ENCODE data around the gene CAMK1G. TPM values are rescaled to one million over a fixed set of nuclear protein-coding genes. Genes with fewer than 3 reads are reported as not detected.

Gene CAMK1G
- total RNA-seq, 1 experiment from 2014 or later, result 21.2 TPM

DNA sequence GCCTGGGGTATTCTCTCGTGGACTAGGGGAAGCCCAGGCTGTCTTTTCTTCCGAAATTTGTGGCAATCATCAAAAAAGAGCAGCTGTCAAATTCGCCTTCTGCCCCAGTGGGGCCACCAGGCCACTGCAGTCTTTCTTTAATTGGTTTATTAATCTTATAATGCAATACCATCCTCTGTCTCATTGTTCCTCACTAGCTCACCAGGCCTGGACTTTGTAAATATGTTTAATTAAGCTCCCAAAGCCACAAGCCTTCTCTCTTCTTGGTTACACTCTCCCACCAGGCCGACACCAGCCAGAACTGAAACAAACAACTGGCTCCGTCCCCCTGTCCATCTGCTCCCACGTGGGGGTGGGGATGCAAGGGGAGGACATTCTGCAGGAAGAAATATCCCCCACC is 22.0 kb upstream of the CAMK1G start:
- Histone ChIP-seq H3K36me3 (ENCODE audit: insufficient read depth, low read length, poor library complexity, severe bottlenecking) (no peaks in the 10 kb centered on the region), H3K27ac (ENCODE audit: low read depth, low read length, poor library complexity, severe bottlenecking) (no peak overlapping the region), H3K27me3 (replicated peaks; ENCODE audit: insufficient read depth, low read depth, low read length, poor library complexity) (no peaks in the 10 kb centered on the region), H3K4me3 (ENCODE audit: low read depth, low read length, poor library complexity, severe bottlenecking) (no peak overlapping the region), H3K9me3 (ENCODE audit: low read depth, low read length, poor library complexity, severe bottlenecking) (no peaks in the 10 kb centered on the region), H3K4me1 (ENCODE audit: insufficient read depth, low read length, poor library complexity, severe bottlenecking) (peaks cover 6% of the 10 kb centered on the region)
- ChIA-PET CTCF (no interaction called here), POLR2A (ENCODE audit: low non-redundant PET) (no interaction called here)
- DNase-seq (ENCODE audit: low spot score), result no peak
- no TSS peak for BruUV-seq (replicated peaks)
- intact Hi-C loops (cut with micrococcal nuclease; ENCODE audit: unreplicated experiment), result loop anchor here (10.0 kb wide), 1 partner anchor 317 kb away; no protein-coding TSS in a partner anchor
- TF ChIP-seq EZH2 (IDR thresholded peaks at IDR 0.05; ENCODE audit: borderline replicate concordance, low read depth, low read length, poor library complexity, severe bottlenecking), result no peak
- TF ChIP-seq, protein P1, sequence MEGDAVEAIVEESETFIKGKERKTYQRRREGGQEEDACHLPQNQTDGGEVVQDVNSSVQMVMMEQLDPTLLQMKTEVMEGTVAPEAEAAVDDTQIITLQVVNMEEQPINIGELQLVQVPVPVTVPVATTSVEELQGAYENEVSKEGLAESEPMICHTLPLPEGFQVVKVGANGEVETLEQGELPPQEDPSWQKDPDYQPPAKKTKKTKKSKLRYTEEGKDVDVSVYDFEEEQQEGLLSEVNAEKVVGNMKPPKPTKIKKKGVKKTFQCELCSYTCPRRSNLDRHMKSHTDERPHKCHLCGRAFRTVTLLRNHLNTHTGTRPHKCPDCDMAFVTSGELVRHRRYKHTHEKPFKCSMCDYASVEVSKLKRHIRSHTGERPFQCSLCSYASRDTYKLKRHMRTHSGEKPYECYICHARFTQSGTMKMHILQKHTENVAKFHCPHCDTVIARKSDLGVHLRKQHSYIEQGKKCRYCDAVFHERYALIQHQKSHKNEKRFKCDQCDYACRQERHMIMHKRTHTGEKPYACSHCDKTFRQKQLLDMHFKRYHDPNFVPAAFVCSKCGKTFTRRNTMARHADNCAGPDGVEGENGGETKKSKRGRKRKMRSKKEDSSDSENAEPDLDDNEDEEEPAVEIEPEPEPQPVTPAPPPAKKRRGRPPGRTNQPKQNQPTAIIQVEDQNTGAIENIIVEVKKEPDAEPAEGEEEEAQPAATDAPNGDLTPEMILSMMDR (conservative IDR thresholded peaks at IDR 0.05; ENCODE audit: low read depth, low read length), result no peak

DNA sequence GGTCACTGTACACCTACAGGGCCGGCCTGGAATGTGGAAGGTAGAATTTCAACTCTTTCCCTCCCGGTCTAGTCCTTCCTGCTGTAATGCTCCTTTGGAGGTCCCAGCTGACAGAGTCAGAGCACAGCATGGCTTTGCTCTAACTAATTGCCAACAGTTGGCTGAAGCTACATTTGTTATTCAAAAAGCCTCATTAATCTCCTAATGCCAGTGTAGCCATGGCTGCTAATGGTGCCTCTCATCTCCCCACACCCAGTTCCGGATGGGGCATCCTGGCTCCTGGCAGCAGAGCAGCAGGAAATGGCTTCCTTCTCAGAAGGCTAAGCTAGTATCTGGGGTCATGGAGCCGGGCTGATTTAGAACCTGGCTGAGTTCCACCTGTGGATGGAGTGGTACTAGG is 18.7 kb upstream of the CAMK1G start:
- H3K27me3 ChIP-seq (replicated peaks; ENCODE audit: insufficient read depth, low read depth, low read length, poor library complexity), result no peaks in the 10 kb centered on the region
- TF ChIP-seq, protein P1 (conservative IDR thresholded peaks at IDR 0.05; ENCODE audit: low read depth, low read length), result no peak
- TF ChIP-seq EZH2 (IDR thresholded peaks at IDR 0.05; ENCODE audit: borderline replicate concordance, low read depth, low read length, poor library complexity, severe bottlenecking), result no peak
- DNase-seq (ENCODE audit: low spot score), result peak; percentile 34
- intact Hi-C loops (cut with micrococcal nuclease; ENCODE audit: unreplicated experiment), result loop anchor here (10.0 kb wide), 1 partner anchor 320 kb away; no protein-coding TSS in a partner anchor
- H3K36me3 ChIP-seq (ENCODE audit: insufficient read depth, low read length, poor library complexity, severe bottlenecking), result no peaks in the 10 kb centered on the region
- peaks cover 24% of the 10 kb centered on the region for H3K4me1 ChIP-seq (ENCODE audit: insufficient read depth, low read length, poor library complexity, severe bottlenecking)
- BruUV-seq (replicated peaks), result no TSS peak
- H3K4me3 ChIP-seq (ENCODE audit: low read depth, low read length, poor library complexity, severe bottlenecking), result no peak overlapping the region
- no peak overlapping the region for H3K27ac ChIP-seq (ENCODE audit: low read depth, low read length, poor library complexity, severe bottlenecking)
- ChIA-PET POLR2A (ENCODE audit: low non-redundant PET) (no interaction called here), CTCF (interaction anchor here (0.6 to 0.7 kb wide), 2 partner anchors 48 to 62 kb away, joined by 3 read pairs; no protein-coding TSS in a partner anchor)
- no peaks in the 10 kb centered on the region for H3K9me3 ChIP-seq (ENCODE audit: low read depth, low read length, poor library complexity, severe bottlenecking)

DNA sequence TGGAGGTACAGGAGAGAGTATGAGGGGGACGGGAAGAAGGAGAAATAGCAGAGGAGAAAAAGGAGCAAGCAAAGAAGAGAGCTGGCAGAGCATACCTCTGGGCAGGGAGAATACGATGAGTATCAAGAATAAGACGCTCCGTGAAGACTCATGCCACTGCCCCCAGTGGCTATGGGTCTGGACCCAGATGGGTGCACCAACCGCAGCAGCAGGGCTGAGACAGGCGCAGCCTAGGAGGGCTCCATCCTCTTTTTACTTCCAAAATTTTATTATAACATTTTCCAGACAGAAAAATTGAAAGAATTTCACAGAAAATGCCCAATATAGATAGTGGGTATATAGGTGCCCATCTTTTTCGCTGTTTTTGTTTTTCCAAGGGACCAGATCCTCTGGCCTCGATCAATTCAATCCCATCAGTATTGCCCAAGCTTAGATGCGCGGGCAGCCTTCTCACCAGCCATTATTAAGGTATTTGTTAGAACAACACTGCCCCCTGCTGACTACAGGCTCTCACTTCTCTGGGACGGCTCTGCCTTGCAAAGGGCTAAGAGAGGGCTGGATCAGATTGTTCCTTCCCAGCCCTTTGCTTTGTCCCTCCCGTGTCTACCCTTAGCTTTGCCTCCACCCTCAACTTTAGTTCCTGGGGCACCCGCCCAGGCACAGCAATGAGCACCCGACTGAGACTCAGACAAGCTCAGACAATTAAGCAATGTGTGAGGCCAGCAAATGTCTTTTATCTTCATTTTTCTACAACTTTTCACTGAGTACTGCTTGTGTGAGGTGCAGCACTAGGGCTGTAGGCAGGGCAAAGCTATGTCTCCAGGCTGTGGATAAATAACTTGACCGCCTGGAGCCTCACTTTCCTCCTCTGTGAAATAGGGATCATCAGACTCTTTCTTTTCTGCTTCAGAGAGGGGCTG is 17.5 kb upstream of the CAMK1G start:
- TF ChIP-seq, protein P1 (conservative IDR thresholded peaks at IDR 0.05; ENCODE audit: low read depth, low read length), result peak; percentile 93
- TF ChIP-seq EZH2 (IDR thresholded peaks at IDR 0.05; ENCODE audit: borderline replicate concordance, low read depth, low read length, poor library complexity, severe bottlenecking), result no peak
- Histone ChIP-seq H3K4me1 (ENCODE audit: insufficient read depth, low read length, poor library complexity, severe bottlenecking) (peaks cover 33% of the 10 kb centered on the region), H3K4me3 (ENCODE audit: low read depth, low read length, poor library complexity, severe bottlenecking) (no peak overlapping the region), H3K27ac (ENCODE audit: low read depth, low read length, poor library complexity, severe bottlenecking) (no peak overlapping the region), H3K36me3 (ENCODE audit: insufficient read depth, low read length, poor library complexity, severe bottlenecking) (no peaks in the 10 kb centered on the region), H3K9me3 (ENCODE audit: low read depth, low read length, poor library complexity, severe bottlenecking) (no peaks in the 10 kb centered on the region), H3K27me3 (replicated peaks; ENCODE audit: insufficient read depth, low read depth, low read length, poor library complexity) (no peaks in the 10 kb centered on the region)
- POLR2A ChIA-PET (ENCODE audit: low non-redundant PET), result no interaction called here
- DNase-seq (ENCODE audit: low spot score), result peak; percentile 92
- CTCF ChIA-PET, result interaction anchor here (0.6 to 2.6 kb wide), 10 partner anchors 11 to 912 kb away, joined by 3 to 7 read pairs (median 4); no protein-coding TSS in a partner anchor
- intact Hi-C loops (cut with micrococcal nuclease; ENCODE audit: unreplicated experiment), result loop anchor here (2.0 to 10.0 kb wide), 3 partner anchors 321 to 913 kb away; no protein-coding TSS in a partner anchor
- BruUV-seq (replicated peaks), result no TSS peak

Data from A673 (cell line).